Measurements from ENCODE around the gene PASK. TPM values are rescaled to one million over a fixed set of nuclear protein-coding genes. Genes with fewer than 3 reads are reported as not detected.

Gene PASK
- total and polyA plus RNA-seq, 12 donors = 0.72 to 8.9 (median 3.6) TPM

GRCh38 chr2:241121008-241121407 lies 28.3 kb downstream of the PASK start:
- no peak for DNase-seq
- no peaks in the 10 kb centered on the region for H3K9me3 ChIP-seq (replicated peaks in 1 of 3)
- no peaks in the 10 kb centered on the region for H3K27me3 ChIP-seq
- H3K27ac ChIP-seq = no peak overlapping the region
- intact Hi-C loops (cut with DNase I) = no loop called here
- no peaks in the 10 kb centered on the region for H3K4me1 ChIP-seq (replicated peaks in 1 of 2)
- no peak for TF ChIP-seq CTCF (IDR thresholded peaks at IDR 0.05)
- TF ChIP-seq POLR2A (IDR thresholded peaks at IDR 0.05) = no peak
- 91 to 95% (median 92%) methylated on average over 5 of the region's 5 CpGs for WGBS, 4 donors
- no peaks in the 10 kb centered on the region for H3K36me3 ChIP-seq (replicated peaks in 1 of 2)
- H3K4me3 ChIP-seq = no peak overlapping the region

- TF ChIP-seq CTCF (IDR thresholded peaks at IDR 0.05) = no peak
- TF ChIP-seq POLR2A (IDR thresholded peaks at IDR 0.05) = no peak
- H3K9me3 ChIP-seq (replicated peaks in 1 of 3) = no peaks in the 10 kb centered on the region
- WGBS, 4 donors = 90 to 100% (median 97%) methylated on average over 2 of the region's 2 CpGs
Observed at GRCh38 chr2:241120440-241120839, 28.8 kb downstream of the PASK start.

GRCh38 chr2:241118737-241119505 lies 30.4 kb downstream of the PASK start:
- Histone ChIP-seq H3K9me3 (replicated peaks in 1 of 3) (no peaks in the 10 kb centered on the region), H3K27me3 (no peaks in the 10 kb centered on the region), H3K36me3 (replicated peaks in 1 of 2) (no peaks in the 10 kb centered on the region), H3K4me1 (replicated peaks in 1 of 2) (no peaks in the 10 kb centered on the region), H3K4me3 (no peak overlapping the region), H3K27ac (no peak overlapping the region)
- WGBS, 4 donors = 92 to 95% (median 94%) methylated on average over 7 to 24 of the region's 24 CpGs
- intact Hi-C loops (cut with DNase I) = no loop called here
- DNase-seq = no peak
- TF ChIP-seq POLR2A (IDR thresholded peaks at IDR 0.05) = no peak

More at GRCh38 chr2:241120440-241120839, 28.8 kb downstream of the PASK start:
- no peak for DNase-seq
- no peaks in the 10 kb centered on the region for H3K4me1 ChIP-seq (replicated peaks in 1 of 2)
- no peak overlapping the region for H3K27ac ChIP-seq
- no peaks in the 10 kb centered on the region for H3K27me3 ChIP-seq
- H3K36me3 ChIP-seq (replicated peaks in 1 of 2) = no peaks in the 10 kb centered on the region
- H3K4me3 ChIP-seq = no peak overlapping the region
- intact Hi-C loops (cut with DNase I) = no loop called here

- H3K36me3 ChIP-seq (replicated peaks in 1 of 2) = no peaks in the 10 kb centered on the region
- H3K27ac ChIP-seq = no peak overlapping the region
- no peak for TF ChIP-seq POLR2A (IDR thresholded peaks at IDR 0.05)
- no peak for TF ChIP-seq CTCF (IDR thresholded peaks at IDR 0.05)
- intact Hi-C loops (cut with DNase I) = no loop called here
- H3K9me3 ChIP-seq (replicated peaks in 1 of 3) = no peaks in the 10 kb centered on the region
- no peak for DNase-seq
- no peak overlapping the region for H3K4me3 ChIP-seq
- WGBS, 4 donors = 93 to 95% (median 95%) methylated on average over 32 of the region's 32 CpGs
- H3K4me1 ChIP-seq (replicated peaks in 1 of 2) = no peaks in the 10 kb centered on the region
- H3K27me3 ChIP-seq = no peaks in the 10 kb centered on the region
Observed at GRCh38 chr2:241116606-241117560, 32.4 kb downstream of the PASK start.
